Activated CD8-positive, alpha-beta memory T cell treated with anti-CD3 and anti-CD28 coated beads for 36 hours (primary cell): ENCODE data around the gene OR5H2. TPM values are rescaled to one million over a fixed set of nuclear protein-coding genes. Genes with fewer than 3 reads are reported as not detected.
"Not testable (repeated sequence)": the region's sequence is repeated elsewhere in the genome, so short reads cannot be mapped to it uniquely, and the experiment has no call there.

ENCODE experiments used
- CTCF ChIA-PET: fragments of 350-600 bp; sonication (Branson Sonifier 250); formaldehyde crosslinking; loops from one replicate; lab custom pipeline; 2021; ENCODE audit warnings: antibody characterized with exemption; lab: Charles Lee
- POLR2A ChIA-PET: fragments of 350-600 bp; sonication (Branson Sonifier 250); formaldehyde crosslinking; loops from one replicate; lab custom pipeline; 2021; ENCODE audit warnings: antibody characterized with exemption; lab: Charles Lee
- total RNA-seq, 2 experiments: library from RNA; stranded (reverse); gene quantifications; one replicate each; pipeline ENCODE4 v1.2.3, GENCODE V29; 2021

Gene OR5H2
- not detected for total RNA-seq

GRCh38 chr3:98282205-98282604 lies at the start of gene OR5H2:
OR5H2 (plus strand) TSS chr3:98282505; CDS start chr3:98282903, 398 bp downstream.
- ChIA-PET POLR2A (no interaction called here), CTCF (no interaction called here)

- CTCF ChIA-PET, result no interaction called here
- POLR2A ChIA-PET, result no interaction called here
Measured at GRCh38 chr3:98233468-98233867, 48.8 kb upstream of the OR5H2 start.

GRCh38 chr3:98240131-98240530 lies 42.2 kb upstream of the OR5H2 start:
- ChIA-PET POLR2A (no interaction called here), CTCF (no interaction called here)

GRCh38 chr3:98242155-98242554 lies 40.1 kb upstream of the OR5H2 start:
- ChIA-PET POLR2A (no interaction called here), CTCF (no interaction called here)

- POLR2A ChIA-PET, result no interaction called here
Measured at GRCh38 chr3:98243843-98244242, 38.5 kb upstream of the OR5H2 start.

GRCh38 chr3:98246142-98246541 lies 36.2 kb upstream of the OR5H2 start:
- POLR2A ChIA-PET, result no interaction called here
- CTCF ChIA-PET, result interaction anchor here (0.6 kb wide), 1 partner anchor 326 kb away, joined by 3 read pairs; no protein-coding TSS in a partner anchor

More at GRCh38 chr3:98243843-98244242, 38.5 kb upstream of the OR5H2 start:
- CTCF ChIA-PET, result no interaction called here

- POLR2A ChIA-PET, CTCF ChIA-PET: not testable (repeated sequence)
Measured at GRCh38 chr3:98256026-98256425, 26.3 kb upstream of the OR5H2 start.

- ChIA-PET CTCF (no interaction called here), POLR2A (interaction anchor here (0.6 kb wide), 1 partner anchor 113 kb away, joined by 3 read pairs; no protein-coding TSS in a partner anchor)
Measured at GRCh38 chr3:98259707-98260106, 22.6 kb upstream of the OR5H2 start.

- ChIA-PET POLR2A (no interaction called here), CTCF (no interaction called here)
Measured at GRCh38 chr3:98262046-98262445, 20.3 kb upstream of the OR5H2 start.

- POLR2A ChIA-PET, result no interaction called here
- CTCF ChIA-PET, result no interaction called here
Measured at GRCh38 chr3:98263944-98264343, 18.4 kb upstream of the OR5H2 start, which contains the start of gene OR5H6. OR5H6 (plus strand) TSS chr3:98264244; CDS start chr3:98264333, 89 bp downstream.

- CTCF ChIA-PET, result no interaction called here
Measured at GRCh38 chr3:98269846-98270245, 12.5 kb upstream of the OR5H2 start.

GRCh38 chr3:98272126-98272525 lies 10.2 kb upstream of the OR5H2 start:
- ChIA-PET POLR2A (no interaction called here), CTCF (no interaction called here)

More at GRCh38 chr3:98269846-98270245, 12.5 kb upstream of the OR5H2 start:
- POLR2A ChIA-PET, result no interaction called here

GRCh38 chr3:98274914-98275313 lies 7.4 kb upstream of the OR5H2 start:
- ChIA-PET POLR2A (no interaction called here), CTCF (no interaction called here)

- POLR2A ChIA-PET, result no interaction called here
- CTCF ChIA-PET, result no interaction called here
Measured at GRCh38 chr3:98290916-98291315, 8.6 kb downstream of the OR5H2 start.

GRCh38 chr3:98291332-98291957 lies 9.1 kb downstream of the OR5H2 start:
- CTCF ChIA-PET, result no interaction called here
- POLR2A ChIA-PET, result no interaction called here

- ChIA-PET POLR2A (no interaction called here), CTCF (no interaction called here)
Measured at GRCh38 chr3:98322101-98322500, 39.8 kb downstream of the OR5H2 start.

- CTCF ChIA-PET, result no interaction called here
- POLR2A ChIA-PET, result no interaction called here
Measured at GRCh38 chr3:98322686-98323085, 40.4 kb downstream of the OR5H2 start.

GRCh38 chr3:98323425-98323824 lies 41.1 kb downstream of the OR5H2 start:
- ChIA-PET CTCF (no interaction called here), POLR2A (no interaction called here)

GRCh38 chr3:98325055-98325454 lies 42.8 kb downstream of the OR5H2 start:
- CTCF ChIA-PET, result no interaction called here

GRCh38 chr3:98326105-98326893 lies 44.0 kb downstream of the OR5H2 start:
- ChIA-PET CTCF (interaction anchor here (0.7 kb wide), 1 partner anchor 287 kb away, joined by 3 read pairs; no protein-coding TSS in a partner anchor), POLR2A (no interaction called here)

More at GRCh38 chr3:98325055-98325454, 42.8 kb downstream of the OR5H2 start:
- POLR2A ChIA-PET, result no interaction called here

- ChIA-PET POLR2A (no interaction called here), CTCF (interaction anchor here (0.7 kb wide), 1 partner anchor 287 kb away, joined by 3 read pairs; no protein-coding TSS in a partner anchor)
Measured at GRCh38 chr3:98326945-98327344, 44.6 kb downstream of the OR5H2 start.
